Hematopoietic multipotent progenitor cell treated with erythropoietin and hydrocortisone succinate and interleukin-3 and kit ligand, for 4 days (in vitro differentiated cells): ENCODE data around the gene HOXD8.

ENCODE experiments used
- DNase-seq: peaks from one replicate; pipeline ENCODE4 v3.0.0-alpha.2; 2015

Gene HOXD8

DNA sequence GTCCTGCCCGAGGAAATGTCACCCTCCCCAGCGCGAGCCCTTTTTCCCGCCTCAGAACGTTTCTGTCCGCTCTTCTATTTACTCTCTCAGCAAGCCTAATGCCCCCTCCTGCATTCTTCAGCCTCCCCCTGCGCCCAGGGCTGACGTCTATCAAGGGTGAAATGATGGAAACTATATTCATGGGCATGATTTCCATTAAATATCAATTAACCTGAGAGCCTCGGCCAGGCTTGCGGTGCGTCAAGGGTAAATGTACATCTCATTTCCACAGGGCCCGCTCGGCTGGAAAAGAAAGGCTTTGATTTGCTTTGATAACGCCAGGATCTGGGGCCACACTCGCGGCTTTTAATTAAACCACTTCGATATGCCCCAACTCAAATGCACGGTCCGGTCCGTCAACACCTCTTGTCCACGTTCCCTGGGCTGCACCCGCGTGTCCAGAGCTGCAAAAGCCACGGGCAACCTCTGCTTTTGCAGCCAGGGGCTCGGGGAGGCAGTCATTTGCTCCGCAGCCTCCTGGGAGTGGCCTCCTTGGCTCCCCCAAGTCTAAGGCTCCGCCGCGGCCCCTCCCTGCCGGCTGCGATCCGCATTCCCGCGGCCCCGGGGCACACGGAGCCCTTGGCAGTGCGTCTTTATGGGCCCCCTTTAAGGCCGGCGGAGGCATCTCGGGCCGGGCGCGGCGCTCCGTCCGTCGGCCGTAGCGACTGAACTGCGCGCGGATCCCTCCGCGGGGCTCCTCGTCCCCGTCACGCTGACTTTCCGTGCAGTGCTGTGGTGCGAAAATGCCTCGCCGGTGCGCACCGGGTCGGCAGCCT is at the start of gene HOXD8:
Gene HOXD8, plus strand, starts transcription at position 724 of the 815 bp plus-strand sequence. CDS start 662 bp downstream, outside the sequence.
- DNase-seq, result peak; percentile 42

DNA sequence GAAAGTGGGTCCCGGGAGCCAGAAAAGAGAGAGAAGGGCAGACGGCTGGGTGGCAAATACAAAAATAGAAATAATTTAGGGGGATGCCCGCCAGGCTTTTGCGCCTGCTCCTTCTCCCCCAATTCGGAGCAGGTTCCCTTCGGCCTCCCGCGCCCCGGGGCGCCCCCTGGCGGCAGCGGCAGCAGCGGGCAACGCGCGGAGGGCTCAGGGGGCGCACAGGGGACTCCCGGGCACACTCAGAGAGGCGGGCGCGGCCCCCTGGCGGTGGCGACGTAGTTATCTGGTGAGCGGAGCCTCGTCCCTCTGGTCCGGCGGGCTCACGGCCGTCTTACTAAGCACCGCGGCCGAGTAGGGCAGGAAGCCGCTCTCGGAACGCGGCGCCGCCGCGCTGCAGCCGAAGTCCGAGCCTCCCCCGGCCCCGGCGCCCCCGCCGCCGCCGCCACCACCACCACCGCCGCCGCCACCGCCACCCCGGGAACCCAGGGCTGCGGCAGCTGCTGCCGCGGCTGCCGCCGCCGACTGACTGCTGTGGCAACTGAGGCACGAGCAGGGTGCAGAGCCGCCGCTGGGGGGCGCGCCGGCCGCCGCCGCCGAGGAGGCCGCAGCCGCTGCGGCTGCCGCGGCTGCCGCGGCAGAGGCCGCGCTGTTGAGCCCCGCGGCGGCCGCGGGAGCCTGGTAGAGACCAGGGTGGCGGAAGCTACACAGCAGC is 49.5 kb upstream of the HOXD8 start:
- DNase-seq, result peak; percentile 78

- no peak for DNase-seq
Observed at GRCh38 chr2:176080540-176081375, 48.7 kb upstream of the HOXD8 start.

DNA sequence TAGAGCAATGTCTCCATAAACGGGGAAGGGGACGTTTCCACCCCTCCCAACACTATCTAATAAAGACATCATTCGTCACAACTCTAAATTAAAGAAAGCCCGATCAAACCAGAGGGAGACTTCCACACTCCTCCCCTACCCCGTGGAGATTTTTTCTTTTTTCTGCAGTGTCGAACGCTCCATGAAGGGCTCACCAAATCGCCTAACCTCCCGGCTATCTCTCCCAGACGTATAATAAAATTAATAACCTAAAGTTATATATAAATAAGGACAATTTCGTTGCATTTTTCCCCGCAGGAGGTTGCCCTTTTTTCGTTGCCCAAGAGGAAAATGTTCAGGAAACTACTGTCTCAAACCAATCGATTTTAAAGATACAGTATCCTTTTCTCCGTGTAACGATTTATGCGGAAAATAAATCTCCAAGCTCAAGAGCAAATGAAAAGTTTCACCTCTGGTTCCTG is 48.1 kb upstream of the HOXD8 start:
- DNase-seq, result no peak

- no peak for DNase-seq
Observed at GRCh38 chr2:176081837-176082524, 47.5 kb upstream of the HOXD8 start.

- DNase-seq, result no peak
Observed at GRCh38 chr2:176082525-176082823, 47.0 kb upstream of the HOXD8 start.

- DNase-seq, result no peak
Observed at GRCh38 chr2:176082824-176083751, 46.4 kb upstream of the HOXD8 start.

DNA sequence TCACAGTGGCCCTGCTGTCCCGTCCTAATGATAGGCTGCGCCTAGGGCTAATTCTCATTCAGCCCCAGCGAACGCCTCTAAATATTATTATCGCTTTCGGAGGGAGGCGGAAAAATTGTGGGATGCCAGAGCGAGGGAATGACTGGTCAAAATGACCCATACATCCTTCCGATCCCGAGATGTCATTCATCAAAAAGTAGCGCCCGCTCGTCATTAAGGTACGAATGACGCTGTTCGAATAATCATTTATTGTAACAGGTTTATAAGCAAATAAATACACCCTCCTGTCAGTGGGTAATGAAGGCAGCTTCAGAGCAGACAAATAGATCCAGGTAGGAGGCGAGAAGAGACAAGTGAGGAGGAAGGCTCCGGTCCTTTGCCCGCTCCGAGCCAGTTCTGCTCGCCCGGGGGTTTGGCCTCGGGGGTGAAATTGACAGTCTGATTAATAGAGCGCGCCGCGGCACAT is 45.7 kb upstream of the HOXD8 start, which contains the start of gene EVX2:
Gene EVX2, minus strand, starts transcription at position 167 of the 466 bp plus-strand sequence. CDS start 186 bp downstream, outside the sequence.
- DNase-seq, result no peak

GRCh38 chr2:176084611-176085119 is 44.8 kb upstream of the HOXD8 start:
- DNase-seq, result no peak

DNA sequence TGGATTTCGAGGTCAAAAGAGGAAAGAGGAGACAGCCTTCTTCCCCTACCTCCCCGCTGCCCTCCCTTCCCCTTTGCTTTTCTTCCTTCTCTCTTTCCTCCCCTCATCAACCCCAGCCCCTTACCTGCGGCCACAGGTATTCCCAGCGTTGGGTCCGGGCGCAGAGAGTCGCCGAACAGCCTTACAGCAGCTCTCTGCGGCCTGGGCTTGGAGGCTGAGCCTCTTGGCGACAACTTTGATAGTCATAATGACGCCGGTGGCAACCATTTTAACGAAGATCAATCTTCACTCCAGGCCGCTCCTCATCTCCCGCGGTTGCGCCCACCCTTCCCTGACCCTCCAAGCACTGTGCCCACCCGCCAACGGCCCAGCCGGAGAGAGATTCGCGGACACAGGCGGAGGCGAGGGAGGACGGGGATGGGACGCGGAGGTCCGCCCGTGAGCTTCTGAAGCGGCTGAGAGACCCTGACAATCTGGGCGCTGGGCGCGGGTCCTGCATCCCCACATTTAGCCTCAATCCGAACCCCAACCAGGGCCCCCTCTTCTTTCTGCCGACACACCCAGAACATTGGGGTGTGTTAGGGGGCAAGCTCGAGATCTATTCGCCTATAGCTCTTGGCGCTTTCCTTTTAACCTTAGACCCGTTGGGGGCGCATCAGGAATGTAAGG is 44.3 kb upstream of the HOXD8 start:
- no peak for DNase-seq

GRCh38 chr2:176085861-176086771 is 43.4 kb upstream of the HOXD8 start:
- peak; percentile 52 for DNase-seq

DNA sequence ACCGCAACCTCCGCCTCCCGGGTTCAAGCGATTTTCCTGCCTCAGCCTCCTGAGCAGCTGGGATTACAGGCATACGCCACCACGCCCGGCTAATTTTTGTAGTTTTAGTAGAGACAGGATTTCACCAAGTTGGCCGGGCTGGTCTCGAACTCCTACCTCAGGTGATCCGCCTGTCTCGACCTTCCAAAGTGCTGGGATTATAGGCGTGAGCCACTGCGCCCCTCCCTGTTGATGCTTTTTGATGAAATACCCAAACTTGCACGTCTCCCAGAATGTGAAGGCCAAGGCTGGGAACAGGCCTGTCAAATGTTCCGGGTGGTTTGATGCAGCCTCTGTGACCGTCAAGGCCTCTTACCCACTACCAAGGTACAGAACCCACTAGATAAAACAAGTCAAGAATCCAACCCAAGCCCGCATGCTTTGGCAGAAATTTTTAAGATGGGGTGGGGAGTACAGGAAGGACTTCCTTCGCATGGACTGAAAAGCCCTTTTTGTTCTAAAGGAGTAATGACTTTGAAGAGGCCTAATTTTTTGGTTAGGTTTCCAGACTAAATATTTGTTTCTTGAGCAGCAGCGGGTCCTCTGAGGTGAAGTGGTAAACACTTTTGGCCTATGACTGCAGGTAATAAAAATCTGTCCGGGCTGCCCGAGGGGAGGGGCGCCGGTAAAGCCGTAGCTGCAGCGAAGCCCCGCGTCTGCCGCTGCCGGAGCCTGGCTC is 42.0 kb upstream of the HOXD8 start:
- DNase-seq, result no peak

DNA sequence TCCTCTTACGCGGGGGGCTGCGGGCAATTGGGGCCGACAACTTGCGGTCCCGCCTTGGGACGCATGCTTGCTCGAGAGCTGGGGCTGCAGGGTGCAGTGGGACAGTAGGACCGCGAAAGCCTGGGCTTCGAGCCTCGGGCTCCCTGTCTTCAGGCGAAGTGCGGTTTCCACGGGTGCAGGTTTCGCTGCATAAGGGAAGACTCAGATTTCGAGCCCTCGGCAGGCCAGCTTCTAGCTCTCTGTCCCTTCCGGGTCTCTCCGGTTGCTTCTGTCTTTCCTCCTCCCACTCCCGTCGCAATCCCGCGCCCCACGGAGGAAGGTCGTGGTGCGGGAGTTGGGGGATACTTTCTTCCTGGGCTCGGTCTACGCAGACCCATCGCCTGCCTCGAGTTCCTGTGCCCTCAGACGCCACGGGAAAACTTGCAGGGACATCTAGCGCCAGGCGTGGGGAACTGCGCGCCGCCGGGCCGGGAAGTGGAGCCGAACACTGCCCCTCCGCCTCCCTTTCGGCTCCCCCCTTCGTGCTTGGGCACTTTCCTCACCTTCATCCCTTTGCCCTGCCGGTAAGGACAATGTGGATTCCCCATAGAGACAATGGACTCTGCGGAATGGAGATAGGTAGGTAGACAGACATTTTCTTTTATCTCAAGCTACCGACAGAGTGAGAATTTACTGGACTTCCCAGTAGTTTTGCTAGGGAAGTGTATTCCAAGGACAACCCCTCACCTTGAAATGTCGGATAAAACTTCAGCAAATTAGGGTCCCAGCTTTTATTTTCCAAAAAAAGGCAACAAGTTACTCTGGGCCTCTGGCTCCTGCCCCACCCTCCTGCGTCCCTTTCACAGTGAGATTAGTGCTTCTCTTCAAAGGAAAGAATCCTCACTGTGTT is 41.2 kb upstream of the HOXD8 start:
- DNase-seq, result peak; percentile 60

- DNase-seq, result no peak
Observed at GRCh38 chr2:176088937-176089842, 40.3 kb upstream of the HOXD8 start.

GRCh38 chr2:176089843-176090395 is 39.6 kb upstream of the HOXD8 start:
- DNase-seq, result no peak

DNA sequence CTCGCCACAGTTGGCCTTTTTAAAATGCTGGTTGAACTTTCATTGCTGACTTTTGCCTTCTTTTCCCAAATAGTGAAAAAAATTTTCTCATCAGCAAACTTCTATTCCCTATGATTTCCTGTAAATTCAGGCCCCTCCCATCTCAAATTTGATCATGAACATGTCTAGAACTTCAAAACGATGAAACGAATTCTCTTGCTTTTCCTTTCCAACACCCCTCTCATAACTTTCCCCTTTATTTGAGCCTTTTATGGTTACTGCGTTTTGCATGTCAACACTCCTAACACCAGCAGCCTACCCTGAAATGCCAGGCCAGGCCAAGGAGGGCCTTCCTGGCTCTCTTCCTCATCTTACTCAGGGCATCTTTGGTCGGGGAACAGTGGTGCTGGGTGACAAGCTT is 38.6 kb upstream of the HOXD8 start:
- DNase-seq, result no peak
